ENCODE measurements around the gene KLK4.
"Not testable (repeated sequence)": the region's sequence is repeated elsewhere in the genome, so short reads cannot be mapped to it uniquely, and the experiment has no call there.

KLK4 gene

DNA sequence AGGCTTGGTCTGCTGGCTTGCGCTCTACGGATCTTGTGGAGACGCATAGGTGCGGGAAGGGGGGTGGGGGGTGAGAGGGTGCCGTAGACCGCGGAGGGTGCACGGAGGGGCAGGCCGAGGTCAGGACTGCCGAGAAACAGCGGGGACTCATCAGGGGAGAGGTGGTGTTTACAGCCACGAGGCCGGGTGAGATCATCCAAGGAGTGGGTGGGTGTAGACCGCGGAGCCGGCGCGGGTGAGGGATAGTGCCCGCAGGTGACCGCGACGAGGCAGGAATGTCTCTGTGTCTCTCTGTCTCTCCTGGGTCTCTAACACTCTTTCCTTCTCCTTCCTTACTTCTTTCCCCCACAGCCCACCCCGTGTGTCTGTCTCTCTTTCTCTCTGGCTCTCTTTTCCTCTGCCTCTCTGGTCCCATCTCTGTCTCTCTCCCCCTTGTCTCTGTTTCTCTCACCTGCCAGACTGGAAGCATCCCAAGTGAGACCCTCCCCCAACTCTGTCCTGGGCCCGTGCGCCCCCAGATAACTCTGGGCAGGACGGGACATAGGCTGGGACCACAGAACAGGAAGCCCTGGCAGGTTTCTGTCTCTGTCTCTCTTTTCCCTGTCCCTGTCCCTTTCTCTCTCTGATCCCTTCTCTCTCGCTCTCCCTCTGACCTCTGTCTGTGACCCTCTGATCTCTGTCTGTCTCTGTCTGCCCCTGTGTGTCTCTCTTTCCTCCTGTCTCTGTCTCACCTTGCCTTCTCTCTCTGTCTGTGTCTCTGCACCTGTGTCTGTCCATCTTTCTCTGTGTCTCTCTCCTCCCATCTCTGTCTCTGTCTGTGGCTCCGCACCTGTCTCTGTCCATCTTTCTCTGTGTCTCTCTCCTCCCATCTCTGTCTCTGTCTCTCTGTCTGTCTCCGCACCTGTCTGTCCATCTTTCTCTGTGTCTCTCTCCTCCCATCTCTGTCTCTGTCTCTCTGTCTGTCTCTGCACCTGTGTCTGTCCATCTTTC lies 1.8 kb upstream of the KLK4 start:
- DNase-seq: no peak

GRCh38 chr19:50912102-50912599 lies 956 bp upstream of the KLK4 start:
- no peak for DNase-seq

GRCh38 chr19:50910722-50911121 lies 473 bp downstream of the KLK4 start:
- DNase-seq: no peak

GRCh38 chr19:50909240-50910070 lies 1.7 kb downstream of the KLK4 start:
- peak; percentile 66 for DNase-seq

- no peak for DNase-seq
Measured at GRCh38 chr19:50908336-50908735, 2.9 kb downstream of the KLK4 start.

GRCh38 chr19:50906217-50906616 lies 5.0 kb downstream of the KLK4 start:
- no peak for DNase-seq

DNA sequence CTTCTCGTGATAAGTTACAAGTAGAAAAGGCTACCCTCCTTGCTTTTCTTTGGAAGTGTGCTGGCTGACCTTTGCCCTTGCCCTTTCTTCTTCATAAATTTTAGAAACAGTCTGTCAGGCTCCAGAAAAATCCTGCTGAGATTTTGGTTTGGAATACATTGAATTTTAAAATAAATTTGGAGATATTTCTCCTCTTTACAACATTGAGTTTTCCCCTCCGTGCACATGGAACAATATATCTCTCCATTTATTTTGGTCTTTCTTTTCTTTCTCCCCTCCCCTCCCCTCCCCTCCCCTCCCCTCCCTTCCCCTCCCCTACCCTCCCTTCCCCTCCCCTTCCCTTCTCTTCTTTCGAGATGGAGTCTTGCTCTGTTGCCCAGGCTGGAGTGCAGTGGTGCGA lies 8.6 kb downstream of the KLK4 start:
- no peak for DNase-seq

- no peak for DNase-seq
Measured at GRCh38 chr19:50899569-50899968, 11.6 kb downstream of the KLK4 start.

DNA sequence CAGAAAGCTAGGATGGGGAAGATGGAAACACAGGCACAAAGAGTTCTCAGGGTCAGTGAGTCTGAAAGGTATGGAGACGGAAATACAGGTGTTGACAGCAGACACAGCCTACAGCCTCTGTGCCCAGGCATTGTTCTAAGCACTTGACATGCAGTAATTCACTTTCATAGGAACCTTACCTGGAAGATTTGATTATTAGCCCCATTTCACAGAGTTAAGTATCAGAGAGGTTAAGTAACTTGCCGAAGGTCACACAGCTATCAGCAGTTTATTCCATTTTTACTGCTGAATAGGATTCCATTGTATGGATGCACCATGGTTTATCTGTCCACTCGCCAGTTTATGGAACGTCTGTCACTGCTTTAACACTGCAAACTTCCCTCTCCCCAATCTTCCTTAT lies 13.2 kb downstream of the KLK4 start:
- DNase-seq: no peak

GRCh38 chr19:50897612-50898011 lies 13.6 kb downstream of the KLK4 start:
- DNase-seq: no peak

DNA sequence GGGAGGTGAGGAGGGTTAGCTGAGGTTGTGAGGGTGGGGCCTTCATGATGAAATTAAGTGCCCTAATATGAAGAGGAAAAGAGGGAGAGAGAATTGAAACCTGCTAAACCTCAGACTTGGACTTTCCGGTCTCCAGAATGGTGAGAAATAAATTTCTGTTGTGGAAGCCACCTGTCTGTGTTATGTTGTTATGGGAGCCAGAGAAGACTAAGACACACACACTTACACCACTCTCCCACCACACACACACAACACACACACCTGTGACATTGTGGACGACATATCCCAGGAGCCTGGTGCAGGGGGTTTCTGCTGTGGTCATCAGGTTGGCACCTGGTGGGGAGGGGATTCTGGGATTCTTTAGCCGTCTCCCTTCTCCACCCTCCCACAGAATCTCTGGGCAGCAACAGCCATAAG lies 14.0 kb downstream of the KLK4 start:
- DNase-seq: no peak

DNA sequence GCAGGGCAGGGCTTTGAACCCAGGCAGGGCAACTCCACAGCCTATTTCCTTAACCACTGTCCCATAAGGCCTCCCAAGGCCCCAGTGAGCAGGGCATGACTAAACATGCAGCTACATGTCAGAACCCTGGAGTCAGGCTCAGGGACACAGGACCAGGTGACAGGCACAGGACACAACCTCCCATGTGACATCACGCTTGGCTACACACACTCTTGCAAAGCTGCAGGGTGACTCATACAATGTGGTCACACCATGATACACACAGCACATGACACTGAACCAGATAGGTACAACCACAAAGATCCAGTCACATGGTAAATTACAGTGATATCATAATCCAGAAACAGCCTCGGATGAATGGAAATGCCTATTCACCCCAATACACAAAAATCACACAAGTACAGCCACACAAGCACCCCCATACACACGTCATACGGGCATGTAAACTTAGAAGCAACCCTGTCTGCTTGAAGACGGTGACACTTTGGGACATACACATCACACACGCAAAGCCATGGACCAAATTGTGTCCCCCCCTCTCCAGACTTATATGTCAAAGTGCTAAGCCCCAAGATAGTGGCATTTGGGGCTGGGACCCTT lies 14.5 kb downstream of the KLK4 start:
- DNase-seq: no peak

DNA sequence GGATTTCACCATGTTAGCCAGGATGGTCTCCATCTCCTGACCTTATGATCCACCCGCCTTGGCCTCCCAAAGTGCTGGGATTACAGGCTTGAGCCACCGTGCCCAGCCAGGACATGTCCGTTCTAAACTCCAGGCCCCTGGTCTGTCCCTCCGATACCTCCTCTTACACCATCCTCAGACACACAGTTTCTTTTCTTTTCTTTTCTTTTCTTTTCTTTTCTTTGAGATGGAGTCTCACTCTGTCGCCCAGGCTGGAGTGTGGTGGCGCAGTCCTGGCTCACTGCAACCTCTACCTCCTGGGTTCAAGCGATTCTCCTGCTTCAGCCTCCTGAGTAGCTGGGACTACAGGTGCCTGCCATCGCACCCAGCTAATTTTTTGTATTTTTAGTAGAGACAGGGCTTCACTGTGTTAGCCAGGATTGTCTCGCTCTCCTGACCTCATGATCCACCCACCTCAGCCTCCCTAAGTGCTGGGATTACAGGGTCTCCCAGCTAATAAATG lies 15.1 kb downstream of the KLK4 start:
- not testable (repeated sequence) for DNase-seq

DNA sequence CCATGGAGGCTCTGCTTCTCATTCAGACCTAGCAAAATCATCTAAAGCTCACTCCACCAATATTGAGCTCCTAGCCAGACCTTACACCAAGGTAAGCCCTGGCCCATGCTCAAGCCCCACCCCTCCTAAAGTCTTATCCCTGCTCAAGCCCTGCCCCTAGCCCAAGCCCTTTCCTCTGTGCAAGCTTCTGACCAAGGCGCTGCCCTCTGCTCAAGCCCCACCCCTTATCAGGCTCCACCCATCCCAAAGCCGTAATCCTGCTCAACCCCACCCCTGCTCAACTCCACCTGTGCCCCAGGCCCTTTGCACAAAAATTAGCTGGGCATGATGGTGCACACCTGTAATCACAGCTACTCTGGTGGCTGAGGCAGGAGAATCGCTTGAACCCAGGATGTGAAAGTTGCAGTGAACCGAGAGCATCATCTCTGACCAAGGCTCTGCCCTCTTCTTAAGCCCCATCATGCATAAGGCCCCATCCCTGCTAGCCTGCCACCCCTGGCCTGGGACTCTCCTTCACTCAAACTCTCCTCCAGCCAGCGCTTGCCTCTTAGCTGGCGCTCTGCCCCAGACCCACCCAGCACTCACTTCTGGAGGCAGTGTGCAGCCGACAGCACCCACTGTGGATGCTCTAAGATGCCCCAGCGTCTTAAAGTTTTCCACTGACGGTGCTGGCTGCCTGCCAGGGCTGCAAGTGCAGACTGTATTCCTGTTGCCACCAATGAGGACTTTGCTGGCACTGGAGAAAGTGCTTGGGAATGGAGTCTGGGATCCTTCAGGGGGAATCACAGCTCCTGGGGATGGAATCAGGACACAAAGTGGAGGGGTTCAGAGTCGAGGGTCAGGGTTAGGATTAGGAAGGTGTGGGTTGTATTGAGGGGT lies 16.5 kb downstream of the KLK4 start:
- DNase-seq: no peak

DNA sequence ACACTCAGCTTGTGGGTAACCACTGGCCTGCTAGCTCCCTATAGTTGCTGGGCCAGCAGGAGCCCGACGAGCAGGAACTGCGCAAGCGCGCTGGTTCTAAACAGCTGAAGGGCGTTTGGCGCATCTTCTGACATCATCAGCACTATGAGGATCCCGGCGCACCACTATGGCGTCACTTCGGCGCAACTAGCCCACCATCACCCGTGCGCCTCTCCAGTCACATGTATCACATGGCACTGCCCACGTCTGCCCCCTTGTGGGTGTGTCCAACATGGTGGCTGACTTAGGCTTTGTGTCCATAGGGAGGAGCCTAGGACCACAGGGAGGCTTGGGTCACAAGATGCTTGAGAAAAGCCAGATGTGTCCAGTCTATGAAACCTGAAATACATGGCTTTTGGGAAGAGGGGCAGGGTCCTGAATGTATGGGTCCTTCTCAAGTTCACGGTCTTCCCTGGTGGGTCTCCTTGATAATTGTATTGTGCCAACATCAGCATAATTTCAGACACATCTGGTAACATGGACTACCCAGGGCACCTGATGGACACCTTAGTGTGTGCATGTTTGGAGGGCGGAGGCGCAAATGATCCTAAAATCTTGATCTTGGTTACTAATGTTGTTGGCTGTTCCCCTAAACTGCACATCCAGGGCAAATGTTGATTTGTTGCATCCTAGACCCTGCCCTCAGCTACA lies 18.0 kb downstream of the KLK4 start:
- DNase-seq: no peak

DNA sequence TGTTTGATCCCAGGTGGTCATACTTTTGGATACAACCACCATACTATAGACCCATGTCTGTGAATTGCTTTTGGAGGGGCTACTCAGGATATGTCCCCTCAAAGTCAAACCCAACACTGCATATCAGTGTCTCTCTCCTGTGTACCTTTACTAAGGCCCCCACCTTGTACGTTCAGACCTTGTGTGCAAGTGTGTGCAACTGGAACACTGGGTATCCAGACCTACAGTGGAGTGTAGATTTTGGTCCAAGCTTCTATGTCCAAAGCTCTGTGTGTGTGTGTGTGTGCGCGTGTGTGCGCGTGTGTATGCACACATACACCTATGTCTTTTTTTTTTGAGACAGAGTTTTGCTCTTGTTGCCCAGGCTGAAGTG lies 20.0 kb downstream of the KLK4 start:
- no peak for DNase-seq

DNA sequence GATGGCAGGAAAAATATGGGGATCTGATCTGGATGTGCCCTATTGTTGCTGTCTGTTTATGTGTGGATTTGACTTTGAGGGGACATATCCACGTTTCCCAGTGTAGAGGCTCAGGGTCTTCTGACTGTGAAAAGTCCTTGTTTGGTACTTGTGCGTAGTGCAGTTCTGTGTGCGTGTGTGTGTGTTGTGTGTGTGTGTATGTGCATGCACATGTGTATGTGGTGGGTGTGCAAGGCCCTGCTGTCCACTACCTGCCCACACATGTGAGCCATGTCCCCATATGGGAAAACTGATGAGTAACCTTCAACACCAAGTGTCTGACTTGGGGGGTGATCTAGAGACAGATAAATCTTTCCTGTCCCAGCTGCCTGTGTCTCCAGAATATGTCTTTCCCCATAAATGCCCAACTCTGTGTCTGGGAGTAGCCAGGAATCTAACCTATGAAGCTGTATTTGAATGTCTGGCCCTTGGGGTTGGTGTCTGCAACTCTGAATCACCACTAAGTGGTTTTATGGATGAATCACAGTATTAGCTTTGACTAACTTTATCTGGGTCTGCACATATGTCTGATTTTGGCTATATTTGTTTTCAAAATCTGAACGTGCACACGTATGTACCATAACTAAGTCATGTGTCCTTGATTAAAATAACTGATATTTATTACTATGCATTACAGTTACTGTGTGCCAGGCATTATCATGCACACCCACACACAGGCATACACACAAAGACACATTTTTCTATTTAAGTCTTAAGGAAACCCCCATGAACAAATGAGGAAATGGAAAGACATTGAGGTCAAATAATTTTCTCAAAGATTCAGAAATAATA lies 20.6 kb downstream of the KLK4 start:
- no peak for DNase-seq

DNA sequence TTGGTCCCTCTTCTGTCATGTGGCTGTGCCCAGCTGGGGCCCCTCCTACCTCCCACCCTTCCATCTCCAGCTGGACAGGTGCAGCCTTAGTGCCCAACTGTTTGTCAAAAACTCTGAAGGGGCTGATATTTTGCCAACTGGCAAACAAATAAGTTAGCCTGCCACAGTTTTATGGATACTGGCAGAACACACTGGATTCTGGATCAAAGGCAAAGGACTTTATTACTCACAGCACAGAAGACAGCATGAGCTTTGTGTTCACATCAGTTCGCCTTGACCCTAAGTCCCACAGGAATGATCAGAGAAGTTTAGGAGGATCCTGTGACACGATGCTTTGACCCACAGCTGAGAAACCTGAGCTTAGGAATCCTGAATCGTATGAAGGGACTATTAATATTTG lies 21.6 kb downstream of the KLK4 start:
- no peak for DNase-seq

- no peak for DNase-seq
Measured at GRCh38 chr19:50882188-50882587, 29.0 kb downstream of the KLK4 start.

- DNase-seq: no peak
Measured at GRCh38 chr19:50880241-50880640, 31.0 kb downstream of the KLK4 start.

DNA sequence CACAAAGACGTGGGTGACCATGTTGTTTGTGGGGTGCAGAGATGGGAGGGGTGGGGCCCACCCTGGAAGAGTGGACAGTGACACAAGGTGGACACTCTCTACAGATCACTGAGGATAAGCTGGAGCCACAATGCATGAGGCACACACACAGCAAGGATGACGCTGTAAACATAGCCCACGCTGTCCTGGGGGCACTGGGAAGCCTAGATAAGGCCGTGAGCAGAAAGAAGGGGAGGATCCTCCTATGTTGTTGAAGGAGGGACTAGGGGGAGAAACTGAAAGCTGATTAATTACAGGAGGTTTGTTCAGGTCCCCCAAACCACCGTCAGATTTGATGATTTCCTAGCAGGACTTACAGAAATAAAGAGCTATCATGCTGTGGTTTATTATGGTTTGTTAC lies 32.3 kb downstream of the KLK4 start:
- no peak for DNase-seq
